HG02798 (cell line): ENCODE measurements around the gene TPTE2.
"Not testable (repeated sequence)": the region's sequence is repeated elsewhere in the genome, so short reads cannot be mapped to it uniquely, and the experiment has no call there.

Experiments used
- ATAC-seq: cut with Tn5 transposase; IDR thresholded peaks from one replicate; pipeline ENCODE4 v1.9.1; 2021; ENCODE audit warnings: mild to moderate bottlenecking; ENCODE audit not compliant: unreplicated experiment, poor library complexity

TPTE2 gene

GRCh38 chr13:19572280-19572679 lies 10.9 kb upstream of the TPTE2 start:
- ATAC-seq, result no peak

- peak; percentile 67 for ATAC-seq
These were observed 6.6 kb upstream of the TPTE2 start for GRCh38 chr13:19567820-19568534.

GRCh38 chr13:19561585-19561984 lies 253 bp upstream of the TPTE2 start:
- ATAC-seq, result no peak

DNA sequence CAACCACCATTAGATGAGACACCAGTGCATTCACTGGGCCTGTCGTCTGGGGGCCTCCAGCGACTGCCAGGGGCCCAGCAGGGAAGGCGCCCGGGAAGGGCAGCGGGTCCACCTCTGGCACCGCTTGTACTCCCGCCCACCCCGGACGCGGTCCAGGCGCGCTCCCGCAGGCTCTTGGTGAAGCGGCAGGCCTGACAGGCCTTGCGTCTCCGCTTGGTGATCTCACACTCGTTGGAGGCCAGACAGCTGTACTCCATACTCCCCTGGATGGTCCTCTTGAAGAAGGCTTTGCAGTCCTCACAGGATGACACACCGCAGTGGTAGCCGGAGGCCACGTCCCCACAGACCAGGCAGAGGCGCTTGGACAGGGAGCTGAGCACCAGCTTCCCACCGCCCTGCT lies 660 bp downstream of the TPTE2 start:
- ATAC-seq, result not testable (repeated sequence)

- ATAC-seq, result not testable (repeated sequence)
These were observed 1.6 kb downstream of the TPTE2 start for GRCh38 chr13:19559739-19560138.

DNA sequence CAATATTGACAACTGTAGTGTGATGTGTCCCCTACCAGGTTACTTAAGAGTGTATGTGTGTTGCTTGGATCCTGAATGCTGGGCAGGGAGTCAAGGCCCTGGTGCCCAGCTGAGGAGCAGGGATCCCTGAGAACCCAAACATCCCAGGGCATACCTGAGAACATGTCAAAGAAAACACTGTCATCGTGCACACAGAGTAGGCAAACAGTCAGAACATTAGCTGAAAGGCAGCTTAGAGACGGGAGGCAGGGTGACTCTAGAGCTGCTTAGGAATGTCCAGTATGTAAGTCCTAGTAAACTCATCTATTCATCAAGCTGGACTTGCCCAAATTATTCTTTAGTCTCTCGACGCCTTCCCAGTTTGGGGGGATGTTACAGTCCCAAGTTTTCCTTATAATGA lies 4.0 kb downstream of the TPTE2 start:
- not testable (repeated sequence) for ATAC-seq

- ATAC-seq, result not testable (repeated sequence)
These were observed 12.1 kb downstream of the TPTE2 start for GRCh38 chr13:19549245-19549644.

DNA sequence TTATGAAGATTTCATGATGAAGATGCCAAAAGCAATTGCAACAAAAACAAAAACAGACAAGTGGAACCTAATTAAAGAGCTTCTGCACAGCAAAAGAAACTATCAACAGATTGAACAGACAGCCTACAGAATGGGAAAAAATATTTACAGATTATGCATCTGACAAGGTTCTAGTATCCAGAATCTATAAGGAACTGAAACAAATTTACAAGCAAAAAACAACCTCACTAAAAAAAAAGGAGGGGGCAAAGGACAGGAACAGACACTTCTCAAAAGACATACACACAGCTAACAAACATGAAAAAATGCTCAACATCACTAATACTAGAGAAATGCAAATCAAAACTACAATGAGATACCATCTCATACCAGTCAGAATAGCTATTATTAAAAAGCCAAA lies 35.7 kb downstream of the TPTE2 start:
- ATAC-seq, result peak; percentile 54

DNA sequence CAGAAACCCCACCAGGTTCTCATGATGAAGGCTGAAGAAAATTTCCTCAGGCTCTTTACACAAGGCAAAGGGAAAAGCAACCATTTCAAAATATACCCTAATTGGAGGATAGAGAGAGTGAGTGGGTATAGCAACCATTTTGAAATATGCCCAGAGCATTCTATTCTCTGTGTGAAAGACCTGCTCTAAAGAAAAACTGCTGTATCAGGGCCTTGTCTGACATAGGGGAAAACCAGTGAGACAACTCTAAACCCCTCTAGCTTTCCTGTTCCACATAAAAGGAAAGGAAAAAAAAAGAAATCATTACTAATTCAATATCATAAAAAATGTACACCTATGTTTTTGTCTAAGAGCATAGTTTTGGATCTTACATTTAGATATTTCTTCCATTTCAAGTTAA lies 42.3 kb downstream of the TPTE2 start:
- ATAC-seq, result peak; percentile 68

DNA sequence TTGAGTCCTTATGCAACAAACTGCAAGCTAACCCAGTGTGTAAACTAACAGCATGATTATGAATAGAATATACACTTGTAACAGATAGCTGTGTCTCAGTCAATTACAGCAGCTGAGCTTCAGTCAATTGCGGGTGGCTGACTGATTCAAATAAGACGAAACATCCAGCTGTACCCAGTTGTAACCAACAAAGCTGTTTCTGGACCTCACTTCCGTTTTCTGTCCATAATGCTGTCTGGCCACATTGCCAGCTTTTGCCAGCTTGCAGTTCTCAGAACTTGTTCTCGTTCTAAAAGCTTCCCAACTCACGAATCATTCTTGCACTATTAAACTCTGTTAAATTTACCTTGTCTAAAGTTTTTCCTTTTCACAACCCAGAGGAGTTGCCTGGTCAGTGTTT lies 53.7 kb downstream of the TPTE2 start:
- not testable (repeated sequence) for ATAC-seq

DNA sequence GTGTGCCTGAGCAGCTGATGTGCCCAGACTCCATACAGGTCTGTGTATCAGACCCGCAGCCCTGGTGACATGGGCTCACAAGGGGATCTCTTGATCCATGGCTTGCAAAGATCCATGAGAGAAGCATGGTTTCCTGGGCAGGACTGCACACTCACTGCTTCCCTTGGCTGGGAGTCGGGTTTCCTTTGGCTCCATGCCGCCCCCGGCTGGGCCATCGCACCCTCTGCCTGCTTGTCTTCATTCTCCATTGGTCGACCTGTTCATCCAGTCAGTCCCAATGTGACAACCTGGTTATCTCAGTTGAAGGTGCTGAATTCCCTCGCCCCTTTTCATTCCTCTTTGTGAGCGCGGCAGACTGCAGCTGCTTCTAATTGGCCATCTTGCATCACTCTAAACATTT lies 101.2 kb downstream of the TPTE2 start:
- not testable (repeated sequence) for ATAC-seq

DNA sequence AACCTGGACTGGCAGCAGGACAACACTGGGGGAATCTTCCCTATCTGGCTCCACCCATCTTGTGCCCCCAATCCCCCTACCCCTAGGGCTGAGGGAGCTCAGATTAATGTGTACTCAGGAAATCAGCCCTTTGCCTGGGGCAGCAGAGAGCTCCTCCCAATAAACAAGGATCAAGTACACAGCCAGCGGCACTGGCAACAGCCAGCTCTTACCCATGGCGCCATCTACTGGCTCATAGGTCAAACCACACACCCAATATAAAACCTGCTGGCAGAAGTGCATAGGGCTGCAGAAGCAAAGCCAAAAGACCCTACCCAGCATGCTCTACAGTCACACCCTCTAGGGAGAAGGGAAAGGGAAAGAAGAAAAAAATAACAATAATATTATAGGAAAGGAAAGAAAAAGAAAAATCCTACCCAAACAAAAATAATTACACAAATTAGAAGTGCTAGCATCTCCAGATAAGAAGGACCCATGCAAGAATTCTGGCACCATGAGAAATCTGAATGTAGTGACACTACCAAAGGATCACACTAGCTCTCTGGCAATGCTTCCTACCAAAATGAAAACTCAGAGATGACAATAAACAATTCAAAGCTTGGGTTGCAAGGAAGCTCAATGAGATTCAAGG lies 122.2 kb downstream of the TPTE2 start:
- ATAC-seq, result not testable (repeated sequence)

DNA sequence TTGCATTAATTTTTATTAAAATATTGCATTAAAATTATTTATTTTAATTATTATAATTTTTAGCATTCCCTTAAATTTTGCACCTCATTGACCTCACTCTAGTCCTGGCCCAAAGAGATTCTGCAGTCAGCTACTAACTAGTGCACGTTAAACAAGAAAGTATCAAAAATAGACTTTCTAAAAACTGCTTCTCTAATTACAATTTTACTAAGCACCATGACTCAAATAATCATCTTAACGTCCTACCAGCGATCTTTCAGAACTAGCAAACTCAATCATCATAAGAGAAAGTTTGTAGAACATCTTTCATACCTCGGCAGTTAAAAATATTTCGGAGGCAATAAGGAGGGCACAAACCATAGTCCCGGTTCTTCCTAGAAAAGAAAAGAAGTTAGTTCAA lies 123.6 kb downstream of the TPTE2 start:
- ATAC-seq, result not testable (repeated sequence)

DNA sequence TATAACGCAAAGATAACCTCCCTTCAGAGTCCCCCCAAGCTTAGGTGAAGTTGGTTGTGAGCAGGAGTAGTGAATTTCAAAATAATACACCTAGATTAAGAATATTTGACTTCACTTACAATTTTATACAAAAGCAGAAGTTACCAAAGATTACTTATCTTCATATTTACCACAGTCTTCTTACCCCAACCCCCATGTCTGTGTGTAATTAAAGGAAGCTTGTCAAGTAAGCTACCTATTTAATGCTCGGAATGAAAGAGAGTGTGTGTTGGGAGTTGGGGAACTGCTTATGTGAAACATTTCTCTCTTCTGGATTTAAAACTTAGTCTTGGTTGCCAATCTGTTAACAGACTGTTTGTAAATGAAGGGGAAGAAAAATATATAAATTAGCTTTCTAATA lies 139.1 kb downstream of the TPTE2 start:
- ATAC-seq, result not testable (repeated sequence)

DNA sequence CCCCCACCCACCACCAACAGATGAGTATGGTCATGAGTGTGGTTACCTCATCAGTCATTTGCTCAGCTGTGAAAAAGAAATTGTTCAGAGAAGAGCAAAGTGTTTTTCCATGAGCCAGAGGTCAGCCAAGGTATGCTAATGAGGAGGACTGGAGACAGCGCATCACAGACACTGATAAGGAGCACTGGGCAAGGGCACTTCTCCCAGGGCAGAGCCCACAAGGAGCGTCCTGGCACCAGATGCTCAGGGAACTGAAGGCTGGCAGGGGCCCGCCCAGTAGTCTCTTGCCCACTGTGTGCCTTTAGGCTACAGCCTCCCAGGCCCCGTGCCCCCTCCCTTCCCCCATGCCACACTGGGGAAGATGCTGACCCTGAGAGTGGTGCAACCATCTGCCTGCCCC lies 148.8 kb downstream of the TPTE2 start:
- not testable (repeated sequence) for ATAC-seq

DNA sequence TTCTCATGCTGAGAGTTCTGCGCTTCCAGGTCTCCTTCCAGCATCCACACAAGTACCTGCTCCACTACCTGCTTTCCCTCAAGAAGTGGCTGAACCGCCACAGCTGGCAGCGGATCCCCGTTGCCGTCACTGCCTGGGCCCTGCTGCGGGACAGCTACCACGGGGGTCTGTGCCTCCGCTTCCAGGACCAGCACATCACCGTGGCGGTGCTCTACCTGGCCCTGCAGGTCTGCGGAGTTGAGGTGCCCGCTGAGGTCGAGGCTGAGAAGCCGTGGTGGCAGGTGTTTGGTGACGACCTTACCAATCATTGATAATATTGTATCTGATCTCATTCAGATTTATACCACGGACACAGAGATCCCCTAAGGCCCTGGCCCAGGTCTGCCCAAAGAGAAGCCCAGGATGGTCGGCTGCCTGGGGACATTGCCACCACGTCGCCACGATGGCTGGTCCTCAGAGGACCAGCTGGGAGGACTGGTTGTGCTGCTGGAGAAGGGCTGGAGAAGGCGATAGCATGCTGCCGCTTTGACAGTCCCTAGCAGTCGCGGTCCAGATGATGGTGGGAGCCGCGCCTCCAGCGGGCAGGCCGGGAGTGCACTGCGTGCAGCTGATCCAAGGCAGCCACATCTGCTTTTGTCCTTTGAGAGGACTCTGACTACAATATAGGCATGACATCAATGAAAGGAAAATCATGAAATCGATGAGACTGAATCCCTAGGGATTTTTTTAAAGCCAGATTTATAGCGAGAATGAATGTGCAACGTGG lies 178.4 kb downstream of the TPTE2 start:
- ATAC-seq, result not testable (repeated sequence)

- ATAC-seq, result no peak
These were observed 179.2 kb downstream of the TPTE2 start for GRCh38 chr13:19382111-19382510.
